H9 (cell line): ENCODE results near the gene ISX. TPM values are rescaled to one million over a fixed set of nuclear protein-coding genes. Genes with fewer than 3 reads are reported as not detected.

ENCODE experiments used
- DNase-seq: peaks from one replicate; pipeline ENCODE4 v3.0.0-alpha.2; 2017
- H2AFZ ChIP-seq: one replicate; pipeline ENCODE4 v1.6.1; 2013; ENCODE audit warnings: mild to moderate bottlenecking, low read length, control low read depth, moderate library complexity
- H2AK5ac ChIP-seq: 2 replicates; pipeline ENCODE4 v1.6.1; 2013; ENCODE audit warnings: low read length, control low read depth, mixed read lengths; ENCODE audit not compliant: insufficient read length
- H2BK120ac ChIP-seq: one replicate; pipeline ENCODE4 v1.6.1; 2013; ENCODE audit warnings: low read depth, mild to moderate bottlenecking, low read length, control low read depth, inconsistent platforms; ENCODE audit not compliant: poor library complexity, severe bottlenecking
- H2BK12ac ChIP-seq: 2 replicates; pipeline ENCODE4 v1.6.1; 2013; ENCODE audit warnings: low read length, control low read depth, mixed read lengths, low read depth; ENCODE audit not compliant: insufficient read length
- H2BK15ac ChIP-seq: 2 replicates; pipeline ENCODE4 v1.6.1; 2013; ENCODE audit warnings: low read depth, low read length, control low read depth
- H2BK20ac ChIP-seq: one replicate; pipeline ENCODE4 v1.6.1; 2013; ENCODE audit warnings: low read depth, mild to moderate bottlenecking, low read length, control low read depth, inconsistent platforms; ENCODE audit not compliant: poor library complexity, severe bottlenecking
- H2BK5ac ChIP-seq: 2 replicates; pipeline ENCODE4 v1.6.1; 2013; ENCODE audit warnings: low read length, control low read depth, mixed read lengths; ENCODE audit not compliant: insufficient read length
- H3K14ac ChIP-seq: 2 replicates; pipeline ENCODE4 v1.6.1; 2013; ENCODE audit warnings: low read length, control low read depth; ENCODE audit not compliant: insufficient read depth
- H3K18ac ChIP-seq: 2 replicates; pipeline ENCODE4 v1.6.1; 2013; ENCODE audit warnings: low read depth, mild to moderate bottlenecking, mixed read lengths, low read length, control low read depth; ENCODE audit not compliant: insufficient read length
- H3K23ac ChIP-seq: 2 replicates; pipeline ENCODE4 v1.6.1; 2013; ENCODE audit warnings: low read length, control low read depth, mixed read lengths, low read depth; ENCODE audit not compliant: insufficient read length
- H3K23me2 ChIP-seq: 2 replicates; pipeline ENCODE4 v1.6.1; 2013; ENCODE audit warnings: low read depth, mild to moderate bottlenecking, mixed read lengths, low read length, control low read depth; ENCODE audit not compliant: insufficient read length, poor library complexity, severe bottlenecking
- H3K27ac ChIP-seq: 2 replicates; pipeline ENCODE4 v1.5.1; 2013; ENCODE audit warnings: low read length, control low read depth, mixed read lengths, low read depth; ENCODE audit not compliant: insufficient read length
- H3K27me3 ChIP-seq: 2 replicates; pipeline ENCODE4 v1.6.1; 2013; ENCODE audit warnings: low read length, control low read depth, inconsistent platforms; ENCODE audit not compliant: insufficient read depth
- H3K4ac ChIP-seq: 2 replicates; pipeline ENCODE4 v1.6.1; 2013; ENCODE audit warnings: low read depth, mild to moderate bottlenecking, control low read depth, inconsistent platforms, low read length, moderate library complexity
- H3K4me1 ChIP-seq: 2 replicates; pipeline ENCODE4 v1.6.1; 2013; ENCODE audit warnings: low read length, control low read depth, inconsistent platforms; ENCODE audit not compliant: insufficient read depth
- H3K4me2 ChIP-seq: 2 replicates; pipeline ENCODE4 v1.6.1; 2013; ENCODE audit warnings: low read length, control low read depth, mixed read lengths; ENCODE audit not compliant: insufficient read length, insufficient read depth
- H3K56ac ChIP-seq: 2 replicates; pipeline ENCODE4 v1.6.1; 2013; ENCODE audit warnings: low read depth, mild to moderate bottlenecking, mixed read lengths, low read length, control low read depth; ENCODE audit not compliant: insufficient read length
- H3K79me1 ChIP-seq: 2 replicates; pipeline ENCODE4 v1.6.1; 2013; ENCODE audit warnings: low read depth, mild to moderate bottlenecking, moderate library complexity, low read length, control low read depth, inconsistent platforms; ENCODE audit not compliant: insufficient read depth, poor library complexity, severe bottlenecking
- H3K79me2 ChIP-seq: 2 replicates; pipeline ENCODE4 v1.6.1; 2013; ENCODE audit warnings: low read length, control low read depth, inconsistent platforms; ENCODE audit not compliant: insufficient read depth
- H3K9ac ChIP-seq: 2 replicates; pipeline ENCODE4 v1.6.1; 2013; ENCODE audit warnings: low read length, control low read depth, mixed read lengths; ENCODE audit not compliant: insufficient read length; ENCODE audit errors: extremely low read depth
- H3K9me3 ChIP-seq: one replicate; pipeline ENCODE4 v1.6.1; 2013; ENCODE audit warnings: low read depth, low read length, inconsistent platforms; ENCODE audit not compliant: control insufficient read depth
- H3T11ph ChIP-seq: one replicate; pipeline ENCODE4 v1.6.1; 2013; ENCODE audit warnings: mild to moderate bottlenecking, low read length, control low read depth, inconsistent platforms
- H4K20me1 ChIP-seq: one replicate; pipeline ENCODE4 v1.6.1; 2013; ENCODE audit not compliant: control insufficient read depth, insufficient read length, insufficient read depth
- H4K5ac ChIP-seq: 2 replicates; pipeline ENCODE4 v1.6.1; 2013; ENCODE audit warnings: low read depth, mild to moderate bottlenecking, mixed read lengths, low read length, control low read depth; ENCODE audit not compliant: insufficient read length
- H4K8ac ChIP-seq: replicated peaks from 2 replicates; pipeline ENCODE4 v1.6.1; 2013; ENCODE audit warnings: low read length, control low read depth, mixed read lengths, low read depth; ENCODE audit not compliant: insufficient read length
- H4K91ac ChIP-seq: 2 replicates; pipeline ENCODE4 v1.6.1; 2013; ENCODE audit warnings: low read depth, mild to moderate bottlenecking, moderate library complexity, mixed read lengths, low read length, control low read depth; ENCODE audit not compliant: insufficient read length
- H3K27ac Mint-ChIP-seq, 3 experiments: 2 replicates in 2 of 3; 3 replicates in 1 of 3; pipeline ENCODE4 v1.8.0; 2020 to 2021; ENCODE audit warnings: mixed read lengths in 3 of 3, mild to moderate bottlenecking in 1 of 3, moderate library complexity in 1 of 3
- H3K27me3 Mint-ChIP-seq: 2 replicates; pipeline ENCODE4 v1.8.0; 2021; ENCODE audit warnings: low read depth, mild to moderate bottlenecking, moderate library complexity, mixed read lengths
- H3K36me3 Mint-ChIP-seq, 3 experiments: 2 replicates in 2 of 3; 3 replicates in 1 of 3; pipeline ENCODE4 v1.8.0; 2020 to 2021; ENCODE audit warnings: low read depth in 3 of 3, mixed read lengths in 3 of 3; ENCODE audit not compliant: insufficient read depth in 1 of 3
- H3K4me1 Mint-ChIP-seq, 2 experiments: 2 replicates each; pipeline ENCODE4 v1.8.0; 2020; ENCODE audit warnings: mixed read lengths in 2 of 2
- H3K4me3 Mint-ChIP-seq, 2 experiments: 2 replicates in 1 of 2; 3 replicates in 1 of 2; pipeline ENCODE4 v1.8.0; 2020 to 2021; ENCODE audit warnings: mild to moderate bottlenecking in 2 of 2, mixed read lengths in 2 of 2, moderate library complexity in 1 of 2
- H3K9me3 Mint-ChIP-seq, 2 experiments: 2 replicates in 1 of 2; 3 replicates in 1 of 2; pipeline ENCODE4 v1.8.0; 2020; ENCODE audit warnings: mild to moderate bottlenecking in 2 of 2, mixed read lengths in 2 of 2, moderate library complexity in 1 of 2
- CTCF ChIP-seq: fragments of 200-600 bp; sonication (generic); conservative IDR thresholded peaks from 3 replicates; pipeline ENCODE4 v1.8.0; 2021; ENCODE audit warnings: antibody characterized with exemption, mild to moderate bottlenecking
- WGBS: extraction: QIAGEN DNeasy Blood & Tissue Kit; methylation state at CpG from one replicate; pipeline ENCODE4 v1.1.7; 2013; ENCODE audit warnings: missing lambda C conversion rate, low lambda C conversion rate, mixed read lengths; ENCODE audit not compliant: insufficient read length; ENCODE audit errors: extremely low coverage; 5-methylcytosine and 5-hydroxymethylcytosine counted together
- total RNA-seq: library from RNA; stranded (reverse); gene quantifications from 2 replicates; pipeline ENCODE4 v1.2.1, GENCODE V29; 2021

The ISX gene
- total RNA-seq, 1 experiment from 2014 or later = not detected

- H2BK15ac ChIP-seq = no peak overlapping the region
- H3K79me1 ChIP-seq = no peaks in the 10 kb centered on the region
- no peak overlapping the region for H2AFZ ChIP-seq
- H2BK12ac ChIP-seq = no peak overlapping the region
- no peaks in the 10 kb centered on the region for H4K20me1 ChIP-seq
- no peak overlapping the region for H3K14ac ChIP-seq
- no peak overlapping the region for H4K5ac ChIP-seq
- no peak overlapping the region for H2BK20ac ChIP-seq
- H3K56ac ChIP-seq = no peak overlapping the region
- Mint-ChIP-seq H3K27ac (no peak overlapping the region), H3K36me3 (peaks cover 0 to 6% (median 0%) of the 10 kb centered on the region in 3 experiments; a peak in 1 of 7 replicates), H3K9me3 (no peaks in the 10 kb centered on the region), H3K4me3 (no peak overlapping the region), H3K27me3 (peaks cover 34% of the 10 kb centered on the region), H3K4me1 (peaks cover 41 to 45% of the 10 kb centered on the region in 2 experiments)
- no peak for DNase-seq
- no peak overlapping the region for H3K4me2 ChIP-seq
- H3K27me3 ChIP-seq = no peaks in the 10 kb centered on the region
- no peak for TF ChIP-seq CTCF
- no peak overlapping the region for H4K8ac ChIP-seq
- H3K9me3 ChIP-seq = no peaks in the 10 kb centered on the region
- no peak overlapping the region for H3K23ac ChIP-seq
- peaks cover 8% of the 10 kb centered on the region; the same call in 1 of the 2 replicates for H3K4me1 ChIP-seq
- H2AK5ac ChIP-seq = no peak overlapping the region
- H4K91ac ChIP-seq = no peak overlapping the region
- no peaks in the 10 kb centered on the region for H3K79me2 ChIP-seq
- no peak overlapping the region for H3K9ac ChIP-seq
- no peak overlapping the region for H2BK120ac ChIP-seq
- no peak overlapping the region for H3T11ph ChIP-seq
- H2BK5ac ChIP-seq = no peak overlapping the region
- WGBS = no CpG with 5 or more reads among the region's 2 CpGs
- no peak overlapping the region for H3K27ac ChIP-seq
- no peak overlapping the region for H3K18ac ChIP-seq
- no peak overlapping the region for H3K4ac ChIP-seq
- H3K23me2 ChIP-seq = no peaks in the 10 kb centered on the region
These were observed 66.6 kb downstream of the ISX start for GRCh38 chr22:35132568-35132967.
